Stimulated activated CD8-positive, alpha-beta memory T cell treated with anti-CD3 and anti-CD28 coated beads, Interleukin-15, amount 100 ng/mL, for 24 hours (primary cell): ENCODE results near the gene TBRG1.

ENCODE experiments used
- DNase-seq: peaks from one replicate; pipeline ENCODE4 v3.0.0-alpha.2; 2020; ENCODE audit warnings: low read depth

Gene TBRG1

DNA sequence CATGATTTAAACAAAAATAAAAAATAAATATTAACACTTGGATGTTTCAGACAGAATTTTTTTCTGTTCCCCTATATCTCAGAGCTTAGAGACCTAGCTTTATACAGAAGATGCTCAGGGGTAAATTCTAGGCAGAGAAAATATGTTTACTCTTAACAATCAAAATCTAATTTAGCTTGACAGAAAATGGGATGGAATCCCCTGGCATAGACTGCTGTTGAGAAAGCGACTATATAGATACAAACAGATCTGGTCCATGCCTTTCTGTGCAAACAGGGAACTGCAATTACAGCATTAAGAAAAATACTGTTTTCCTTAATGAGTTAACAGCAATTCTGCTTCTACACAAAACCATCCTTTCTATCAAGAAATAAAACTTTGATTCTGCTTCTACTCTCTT is 36.3 kb downstream of the TBRG1 start:
- no peak for DNase-seq

DNA sequence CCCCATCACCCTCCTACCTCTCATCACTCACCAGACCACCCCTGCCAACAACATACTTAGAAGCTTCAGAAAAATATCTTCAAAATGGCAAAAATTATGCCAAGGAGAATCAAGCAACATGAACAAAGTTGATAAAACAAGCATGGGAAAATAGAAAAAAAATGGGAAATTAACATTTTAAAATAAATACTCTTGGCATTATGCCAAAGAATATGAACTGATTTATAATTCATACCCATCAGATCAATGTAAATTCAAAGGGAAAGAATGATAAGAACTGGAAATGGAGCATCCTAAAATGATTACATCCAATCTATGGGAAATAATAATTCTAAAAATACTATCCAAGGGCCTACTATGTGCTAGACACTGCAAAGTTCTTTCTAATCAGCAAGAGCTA is 38.9 kb downstream of the TBRG1 start:
- DNase-seq: no peak

DNA sequence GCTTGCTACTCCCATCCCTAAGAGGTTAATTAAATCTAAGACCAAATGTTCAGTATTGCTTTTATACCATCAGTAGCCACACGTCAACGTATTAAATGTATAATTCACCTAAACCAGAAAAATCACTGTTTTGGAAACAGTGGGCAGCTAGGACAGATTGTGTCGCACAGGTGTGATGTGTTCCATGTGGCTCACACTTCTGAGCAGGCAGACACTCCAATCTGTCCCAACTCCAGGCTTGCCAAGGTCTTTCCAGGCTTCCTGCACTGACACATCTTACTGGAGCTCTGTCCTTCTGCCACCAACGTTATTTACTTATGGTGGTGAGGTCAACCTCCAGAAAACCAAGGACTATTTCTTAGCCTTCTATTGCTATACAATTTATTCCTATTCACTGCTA is 39.4 kb downstream of the TBRG1 start:
- DNase-seq: no peak

DNA sequence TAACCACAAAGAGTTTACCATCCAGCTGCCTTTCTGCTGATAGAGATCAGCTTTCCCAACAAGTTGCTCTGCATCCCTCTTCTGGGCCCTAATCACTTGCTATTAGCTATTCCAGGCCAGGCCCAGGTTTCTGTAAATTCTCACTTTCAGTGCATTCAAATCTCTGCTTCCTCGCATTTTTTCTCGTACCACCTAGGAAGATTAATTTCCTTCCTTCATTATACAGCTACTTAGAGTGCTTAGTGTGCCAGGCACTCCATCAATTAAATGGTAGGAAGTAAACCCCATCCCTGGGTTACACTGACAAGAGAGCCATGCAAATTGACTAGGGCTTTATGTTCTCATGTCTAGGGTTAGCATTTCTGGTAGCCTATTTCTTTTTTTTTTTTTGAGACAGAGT is 41.2 kb downstream of the TBRG1 start:
- DNase-seq: no peak

DNA sequence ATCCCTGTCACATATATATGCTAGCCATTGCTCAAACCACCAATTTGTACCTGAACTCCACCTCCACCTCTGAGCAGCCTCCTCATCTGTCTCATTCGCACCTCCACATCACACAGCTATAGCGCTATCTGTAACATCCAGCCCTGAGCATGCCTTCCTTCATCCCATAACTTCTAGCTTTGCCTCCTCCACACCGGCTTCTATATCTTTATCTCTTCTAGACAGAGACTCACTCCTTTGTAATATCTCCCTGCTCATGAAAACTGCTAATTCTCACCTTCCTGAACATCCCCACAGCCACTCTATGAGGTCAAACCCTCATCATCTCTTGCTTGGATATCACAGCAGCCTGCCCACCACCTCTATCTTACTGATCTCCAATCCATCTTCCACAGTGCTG is 44.9 kb downstream of the TBRG1 start:
- no peak for DNase-seq

DNA sequence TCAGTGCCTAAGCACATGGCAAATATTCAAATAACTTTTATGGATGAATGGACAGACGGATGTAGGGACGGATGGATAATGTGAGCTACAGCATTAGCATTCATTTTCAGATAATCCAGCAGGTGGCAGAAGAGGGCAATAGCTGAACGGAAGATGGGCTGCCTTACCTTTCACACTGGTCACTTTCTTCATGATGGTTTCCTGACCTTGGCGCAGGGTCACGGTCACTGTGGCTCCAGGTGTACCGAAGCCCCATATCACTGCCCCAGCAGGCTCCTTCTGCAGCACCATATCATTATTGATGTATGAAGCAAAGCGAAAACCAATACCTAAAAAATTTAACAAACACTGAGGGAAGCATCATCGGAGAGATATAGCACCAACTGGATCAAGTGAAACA is 46.5 kb downstream of the TBRG1 start:
- DNase-seq: no peak

DNA sequence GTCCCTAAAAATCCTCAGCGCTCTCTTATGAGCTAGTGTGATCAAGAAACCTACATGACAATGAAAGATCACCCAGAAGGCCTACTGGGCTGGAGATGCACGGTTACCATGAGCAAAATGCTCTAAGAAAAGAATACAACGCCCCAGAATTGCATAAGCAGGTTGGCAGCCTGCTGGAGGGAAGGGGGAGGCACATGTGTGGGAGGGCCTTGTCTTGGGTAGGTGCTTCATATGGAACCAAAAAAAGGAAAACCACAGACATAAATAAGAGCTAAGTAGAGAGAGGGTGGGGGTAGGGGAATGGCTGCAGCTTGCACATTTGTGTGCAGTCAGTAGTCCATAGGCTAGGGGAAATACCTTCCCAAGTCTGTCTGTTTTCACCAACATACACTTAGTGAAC is 48.1 kb downstream of the TBRG1 start:
- no peak for DNase-seq

DNA sequence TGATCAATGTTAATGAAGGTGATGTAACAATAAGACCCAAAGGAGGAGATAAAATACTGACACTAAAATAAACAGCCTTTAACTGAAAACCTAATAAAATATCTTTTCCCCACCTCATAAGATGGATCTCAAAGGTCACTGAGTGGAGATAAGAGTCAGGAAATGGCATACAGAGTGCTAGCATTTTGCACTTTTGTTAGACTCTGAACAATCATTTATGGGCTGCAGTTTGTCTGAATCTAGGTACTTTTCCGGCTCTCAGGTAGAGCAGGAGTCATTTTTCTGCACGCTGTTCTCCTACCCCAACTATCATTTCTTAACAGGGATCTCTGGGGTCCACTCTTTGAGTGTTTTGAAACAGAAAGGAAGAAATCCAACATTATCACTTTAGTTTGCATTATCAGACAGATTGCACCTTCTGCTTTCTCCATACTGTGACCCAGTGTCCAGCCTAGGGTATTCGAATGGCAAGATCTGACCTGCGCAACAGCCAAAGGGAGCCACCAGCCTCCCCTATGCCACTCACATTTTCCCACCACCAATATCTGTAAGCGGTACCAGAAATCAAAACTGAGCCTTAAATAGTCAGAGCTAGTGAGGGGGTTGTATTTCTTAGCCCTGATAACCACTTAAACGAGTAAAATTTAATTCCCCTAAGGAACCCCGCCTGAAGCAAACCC is 50.0 kb downstream of the TBRG1 start:
- DNase-seq: no peak

DNA sequence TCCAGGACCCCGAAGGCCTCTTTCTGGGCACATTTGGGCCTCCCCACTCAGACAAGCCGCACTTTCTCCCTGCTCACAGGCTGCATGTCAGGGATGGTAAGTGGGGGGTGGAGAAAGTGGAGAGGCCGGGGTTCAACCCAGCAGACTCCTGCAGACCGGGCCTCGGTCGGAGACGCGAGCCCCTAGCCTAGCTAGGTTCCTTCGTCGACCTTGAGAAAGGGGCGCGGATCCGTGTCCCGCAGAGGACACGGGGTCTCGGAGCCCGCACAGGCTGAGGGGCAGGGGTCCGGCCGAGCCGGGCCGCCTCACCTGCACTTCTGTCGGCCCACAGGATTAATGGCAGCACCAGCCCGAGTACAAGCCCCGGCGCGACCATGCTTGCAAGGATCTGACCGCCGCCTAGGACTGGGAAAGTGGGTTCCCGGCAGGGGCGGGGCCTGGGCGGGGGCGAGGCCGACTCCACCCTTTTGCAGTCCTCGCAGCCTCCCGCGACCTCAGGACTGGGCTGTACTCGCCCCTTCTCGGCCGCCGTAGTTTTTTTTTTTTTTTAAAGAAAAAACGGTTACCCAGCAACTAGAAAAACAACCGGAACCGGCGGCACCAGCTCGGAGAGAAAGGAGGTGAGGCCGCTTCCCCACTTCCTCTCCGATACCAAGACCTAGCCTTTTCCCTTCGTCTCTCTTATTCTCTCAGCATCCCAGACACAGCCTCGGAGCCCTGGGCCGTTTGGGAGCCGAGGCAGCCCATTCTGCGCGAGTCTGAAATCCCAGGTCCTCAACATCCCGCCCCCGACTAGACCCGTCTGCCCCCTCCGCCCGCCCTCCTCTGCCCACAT is 50.9 kb downstream of the TBRG1 start, which contains the start of the genes SIAE and SPA17:
TSS of gene SIAE (minus strand) at position 407 of the 835 bp plus-strand sequence. CDS start at position 376, 31 bp downstream.
TSS of gene SPA17 (plus strand) at position 572 of the 835 bp plus-strand sequence. CDS start 1,361 bp downstream, outside the sequence.
- peak; percentile 64 for DNase-seq

DNA sequence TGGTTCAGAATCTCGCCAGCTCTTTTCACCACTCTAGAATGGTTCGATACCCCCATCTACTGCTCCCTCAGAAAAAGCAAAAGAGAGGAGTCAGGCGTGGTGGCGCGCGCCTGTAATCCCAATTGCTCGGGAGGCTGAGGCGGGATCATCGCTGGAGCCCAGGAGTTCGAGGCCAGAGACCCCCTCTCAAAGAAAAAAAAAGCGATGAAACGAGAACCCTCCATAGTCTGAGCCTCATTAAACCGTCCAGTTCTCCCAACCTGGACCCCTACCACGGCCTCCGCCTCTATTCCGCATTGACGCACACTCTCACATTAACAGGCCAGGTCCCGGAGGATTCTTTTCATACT is 51.5 kb downstream of the TBRG1 start:
- no peak for DNase-seq

DNA sequence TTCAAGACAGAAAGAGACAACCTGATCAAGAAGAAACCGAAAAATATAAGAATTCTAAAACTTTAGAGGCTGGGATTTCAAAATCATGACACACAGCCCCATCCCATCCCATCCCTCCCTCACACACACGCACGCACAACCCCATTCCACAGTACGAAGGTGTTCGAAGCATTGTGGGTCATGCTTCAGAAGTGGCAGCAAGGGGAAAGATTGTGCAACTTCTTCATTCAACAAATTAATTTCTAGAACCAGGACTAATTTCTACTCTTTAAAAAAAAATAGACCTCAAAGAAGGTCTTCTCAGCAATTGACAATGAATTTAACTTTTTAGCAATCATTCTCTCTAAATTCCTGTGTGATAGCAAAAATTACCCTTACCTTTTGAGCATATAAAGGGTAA is 51.9 kb downstream of the TBRG1 start:
- DNase-seq: no peak

DNA sequence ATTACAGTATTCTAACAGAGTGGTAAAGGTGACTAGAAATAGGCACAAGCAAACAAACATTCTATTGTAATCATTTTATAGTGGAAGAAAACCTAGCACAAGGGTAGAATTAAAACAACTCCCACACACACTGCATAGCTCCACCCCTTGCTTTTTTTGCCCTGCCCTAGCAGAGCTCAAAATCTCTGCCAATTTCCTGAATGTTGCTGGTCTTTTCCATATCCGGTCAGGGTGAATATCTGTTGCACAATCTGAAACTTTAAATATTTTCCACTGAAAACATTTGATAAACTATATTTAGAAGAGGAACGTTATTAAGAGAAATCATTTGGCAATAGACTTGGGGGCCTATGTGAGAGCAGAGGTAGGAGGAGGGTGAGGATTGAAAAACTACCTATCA is 53.7 kb downstream of the TBRG1 start:
- DNase-seq: no peak

DNA sequence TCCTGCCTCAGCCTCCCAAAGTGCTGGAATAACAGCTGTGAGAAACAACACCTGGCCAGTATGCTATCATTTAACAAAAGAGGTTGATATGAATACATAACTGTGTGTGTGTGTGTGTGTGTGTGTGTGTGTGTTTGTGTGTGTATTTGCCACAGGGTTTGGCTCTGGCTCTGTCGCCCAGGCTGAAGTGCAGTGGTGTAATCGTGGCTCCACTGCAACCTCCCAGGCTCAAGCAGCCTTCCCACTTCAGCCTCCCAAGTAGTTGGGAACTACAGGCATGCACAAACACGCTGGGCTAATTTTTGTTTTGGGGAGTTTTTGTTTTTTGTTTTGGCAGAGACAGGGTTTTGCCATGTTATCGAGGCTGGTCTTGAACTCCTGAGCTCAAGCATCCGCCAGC is 55.8 kb downstream of the TBRG1 start:
- DNase-seq: no peak

DNA sequence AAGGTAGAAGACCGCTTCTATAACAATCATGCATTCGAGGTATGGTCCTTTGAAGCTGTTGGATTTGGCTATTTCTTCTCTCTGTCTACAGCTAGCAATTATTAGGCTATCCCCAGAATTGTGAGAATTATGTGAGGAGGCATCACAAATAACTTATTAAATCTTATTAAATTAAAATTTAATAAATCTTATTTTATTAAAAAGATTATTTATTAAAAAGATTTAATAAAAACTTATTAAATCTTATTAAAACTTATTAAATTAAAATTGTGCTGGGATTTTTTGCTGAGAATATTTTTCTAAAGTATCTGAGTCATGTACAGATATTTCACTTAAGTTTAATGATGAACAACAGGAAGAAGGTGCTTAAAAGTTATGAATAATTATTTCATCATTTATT is 58.8 kb downstream of the TBRG1 start:
- DNase-seq: no peak

DNA sequence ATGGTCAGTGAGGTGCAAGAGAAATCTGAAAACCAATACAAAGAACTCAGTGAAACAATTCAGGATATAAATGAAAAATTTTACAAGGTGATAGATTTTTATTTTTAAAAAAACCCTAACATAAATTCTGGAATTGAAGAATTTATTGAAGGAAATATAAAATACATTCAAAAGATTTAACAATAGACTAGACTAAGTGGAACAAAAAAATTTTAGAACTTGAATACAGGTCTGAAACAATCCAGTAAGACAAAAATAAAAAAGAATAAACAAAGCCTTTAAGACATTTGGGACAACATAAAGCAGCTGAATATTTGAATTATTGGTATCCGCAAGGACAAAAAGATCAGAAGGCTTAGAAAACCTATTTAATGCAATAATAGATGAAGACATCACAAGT is 59.8 kb downstream of the TBRG1 start:
- DNase-seq: no peak
